ENCODE data around the gene JOSD1. TPM values are rescaled to one million over a fixed set of nuclear protein-coding genes. Genes with fewer than 3 reads are reported as not detected.

JOSD1 gene
- total RNA-seq, 2 donors from 2014 or later, result 21.2 to 26.7 TPM

DNA sequence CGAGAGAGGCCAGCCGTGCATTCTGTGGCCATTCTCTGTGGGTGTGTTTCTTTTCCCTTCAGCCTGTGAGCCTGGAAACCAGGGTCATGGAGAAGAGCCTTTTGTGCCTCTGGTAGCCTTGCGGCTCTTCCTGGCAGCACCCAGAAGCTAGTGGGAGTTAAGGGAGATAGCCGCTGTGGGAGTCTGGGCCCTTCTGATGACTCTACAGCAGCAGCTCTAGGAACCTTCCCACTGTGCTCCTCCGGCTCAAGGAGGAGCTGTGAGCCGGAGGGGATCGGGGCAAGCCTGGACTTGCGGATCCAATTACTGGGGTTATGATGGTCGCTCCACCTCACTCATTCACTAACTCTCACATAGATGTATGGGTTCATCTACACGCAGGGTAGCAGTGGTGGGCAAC is 15.5 kb upstream of the JOSD1 start:
- peaks cover 31% of the 10 kb centered on the region for H3K36me3 Mint-ChIP-seq (ENCODE audit: low read depth)
- Histone ChIP-seq H3K4me1 (ENCODE audit: control insufficient read depth, insufficient read depth, low read length) (peaks cover 15% of the 10 kb centered on the region), H3K27me3 (ENCODE audit: control insufficient read depth, insufficient read depth, low read length, poor library complexity, severe bottlenecking) (no peaks in the 10 kb centered on the region), H3K9ac (ENCODE audit: extremely low read depth, low read length, poor library complexity, severe bottlenecking) (no peak overlapping the region), H3K4me3 (ENCODE audit: low read length) (no peak overlapping the region), H3K27ac (ENCODE audit: low read depth, low read length) (peak overlapping the region; percentile 3), H3K9me3 (ENCODE audit: control insufficient read depth, low read length) (no peaks in the 10 kb centered on the region), H3K36me3 (ENCODE audit: control insufficient read depth, insufficient read depth, low read length) (peaks cover 52% of the 10 kb centered on the region)
- TF ChIP-seq, protein P1, sequence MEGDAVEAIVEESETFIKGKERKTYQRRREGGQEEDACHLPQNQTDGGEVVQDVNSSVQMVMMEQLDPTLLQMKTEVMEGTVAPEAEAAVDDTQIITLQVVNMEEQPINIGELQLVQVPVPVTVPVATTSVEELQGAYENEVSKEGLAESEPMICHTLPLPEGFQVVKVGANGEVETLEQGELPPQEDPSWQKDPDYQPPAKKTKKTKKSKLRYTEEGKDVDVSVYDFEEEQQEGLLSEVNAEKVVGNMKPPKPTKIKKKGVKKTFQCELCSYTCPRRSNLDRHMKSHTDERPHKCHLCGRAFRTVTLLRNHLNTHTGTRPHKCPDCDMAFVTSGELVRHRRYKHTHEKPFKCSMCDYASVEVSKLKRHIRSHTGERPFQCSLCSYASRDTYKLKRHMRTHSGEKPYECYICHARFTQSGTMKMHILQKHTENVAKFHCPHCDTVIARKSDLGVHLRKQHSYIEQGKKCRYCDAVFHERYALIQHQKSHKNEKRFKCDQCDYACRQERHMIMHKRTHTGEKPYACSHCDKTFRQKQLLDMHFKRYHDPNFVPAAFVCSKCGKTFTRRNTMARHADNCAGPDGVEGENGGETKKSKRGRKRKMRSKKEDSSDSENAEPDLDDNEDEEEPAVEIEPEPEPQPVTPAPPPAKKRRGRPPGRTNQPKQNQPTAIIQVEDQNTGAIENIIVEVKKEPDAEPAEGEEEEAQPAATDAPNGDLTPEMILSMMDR (conservative IDR thresholded peaks at IDR 0.05), result no peak
- peaks cover 34% of the 10 kb centered on the region for H3K4me1 Mint-ChIP-seq
- no peak overlapping the region for H3K4me3 Mint-ChIP-seq
- 94 to 96% methylated on average over 7 to 10 of the region's 10 CpGs for WGBS, 2 experiments (ENCODE audit: insufficient coverage in 1 of 2, insufficient read length in 1 of 2)
- no peaks in the 10 kb centered on the region for H3K9me3 Mint-ChIP-seq
- peak overlapping the region; percentile 20 for H3K27ac Mint-ChIP-seq
- no peaks in the 10 kb centered on the region for H3K27me3 Mint-ChIP-seq (ENCODE audit: insufficient read depth)
- no peak for DNase-seq

DNA sequence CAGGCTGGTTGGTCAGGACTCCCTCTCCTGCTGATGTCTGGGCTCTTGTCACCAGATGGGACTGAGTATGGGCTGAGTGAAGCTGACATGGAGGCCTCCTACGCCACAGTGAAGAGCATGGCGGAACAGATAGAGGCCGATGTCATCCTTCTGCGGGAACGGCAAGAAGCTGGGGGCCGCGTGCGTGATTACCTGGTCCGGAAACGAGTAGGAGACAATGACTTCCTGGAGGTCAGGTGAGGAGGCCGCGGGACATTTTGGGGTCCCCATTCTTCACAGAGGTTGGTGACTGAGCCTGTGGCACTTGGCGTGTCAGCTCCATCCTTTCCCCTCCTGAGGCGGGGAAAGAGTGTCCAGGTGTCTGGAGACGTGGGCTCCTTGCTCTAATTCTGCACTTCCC is 15.1 kb upstream of the JOSD1 start:
- Mint-ChIP-seq H3K27me3 (ENCODE audit: insufficient read depth) (no peaks in the 10 kb centered on the region), H3K9me3 (no peaks in the 10 kb centered on the region), H3K4me3 (no peak overlapping the region), H3K36me3 (ENCODE audit: low read depth) (peaks cover 29% of the 10 kb centered on the region), H3K27ac (peak overlapping the region; percentile 15), H3K4me1 (peaks cover 36% of the 10 kb centered on the region)
- H3K27me3 ChIP-seq (ENCODE audit: control insufficient read depth, insufficient read depth, low read length, poor library complexity, severe bottlenecking), result no peaks in the 10 kb centered on the region
- DNase-seq, result no peak
- WGBS, 2 experiments (ENCODE audit: insufficient coverage in 1 of 2, insufficient read length in 1 of 2), result 97% methylated on average over 15 of the region's 15 CpGs
- H3K4me3 ChIP-seq (ENCODE audit: low read length), result no peak overlapping the region
- H3K4me1 ChIP-seq (ENCODE audit: control insufficient read depth, insufficient read depth, low read length), result peaks cover 15% of the 10 kb centered on the region
- H3K27ac ChIP-seq (ENCODE audit: low read depth, low read length), result no peak overlapping the region
- TF ChIP-seq, protein P1 (conservative IDR thresholded peaks at IDR 0.05), result no peak
- peaks cover 56% of the 10 kb centered on the region for H3K36me3 ChIP-seq (ENCODE audit: control insufficient read depth, insufficient read depth, low read length)
- H3K9me3 ChIP-seq (ENCODE audit: control insufficient read depth, low read length), result no peaks in the 10 kb centered on the region
- H3K9ac ChIP-seq (ENCODE audit: extremely low read depth, low read length, poor library complexity, severe bottlenecking), result no peak overlapping the region

DNA sequence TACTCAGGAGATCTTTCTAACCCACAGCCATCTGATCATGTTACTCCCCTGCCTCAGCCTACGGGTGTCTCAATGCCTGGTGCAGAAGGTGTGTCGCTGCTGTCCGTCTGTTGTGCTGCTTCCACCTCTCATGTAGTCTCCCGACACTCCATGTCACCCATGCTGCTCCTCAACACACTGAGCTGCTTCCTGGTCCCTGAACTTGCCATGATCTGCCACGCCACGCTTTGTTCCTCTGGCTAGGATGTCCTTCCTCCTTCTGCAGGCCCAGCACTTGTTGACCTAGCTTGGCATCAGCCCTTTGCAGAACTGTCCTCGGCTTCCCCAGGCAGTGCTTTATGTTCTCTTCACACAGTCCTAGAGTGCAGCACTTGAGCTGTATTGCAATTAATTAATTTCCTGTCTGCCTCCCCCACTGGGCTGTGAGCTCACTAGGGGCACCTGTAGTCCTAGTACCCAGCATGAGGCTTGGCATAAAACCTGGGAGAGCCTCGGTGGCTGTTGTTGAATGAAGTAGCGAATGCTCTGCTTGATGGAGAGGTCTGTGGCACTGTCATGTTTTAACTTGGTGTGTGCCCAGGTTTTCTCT is 14.5 kb upstream of the JOSD1 start:
- Histone ChIP-seq H3K9ac (ENCODE audit: extremely low read depth, low read length, poor library complexity, severe bottlenecking) (no peak overlapping the region), H3K36me3 (ENCODE audit: control insufficient read depth, insufficient read depth, low read length) (peaks cover 56% of the 10 kb centered on the region), H3K9me3 (ENCODE audit: control insufficient read depth, low read length) (no peaks in the 10 kb centered on the region), H3K4me3 (ENCODE audit: low read length) (no peak overlapping the region), H3K4me1 (ENCODE audit: control insufficient read depth, insufficient read depth, low read length) (peaks cover 15% of the 10 kb centered on the region), H3K27me3 (ENCODE audit: control insufficient read depth, insufficient read depth, low read length, poor library complexity, severe bottlenecking) (no peaks in the 10 kb centered on the region), H3K27ac (ENCODE audit: low read depth, low read length) (no peak overlapping the region)
- Mint-ChIP-seq H3K27ac (no peak overlapping the region), H3K4me3 (no peak overlapping the region), H3K9me3 (no peaks in the 10 kb centered on the region), H3K36me3 (ENCODE audit: low read depth) (peaks cover 29% of the 10 kb centered on the region), H3K27me3 (ENCODE audit: insufficient read depth) (no peaks in the 10 kb centered on the region), H3K4me1 (peaks cover 41% of the 10 kb centered on the region)
- DNase-seq, result no peak
- WGBS, 2 experiments (ENCODE audit: insufficient coverage in 1 of 2, insufficient read length in 1 of 2), result 96% methylated on average over 9 of the region's 9 CpGs
- TF ChIP-seq, protein P1 (conservative IDR thresholded peaks at IDR 0.05), result no peak

Measured in endodermal cell (in vitro differentiated cells).